ENCODE data around the gene PCYT1A. TPM values are rescaled to one million over a fixed set of nuclear protein-coding genes. Genes with fewer than 3 reads are reported as not detected.

The PCYT1A gene
- total and polyA plus RNA-seq, 2 donors (not counting 1 experiment from before 2014, with no cell fraction given): 56.6 to 61.2 TPM

DNA sequence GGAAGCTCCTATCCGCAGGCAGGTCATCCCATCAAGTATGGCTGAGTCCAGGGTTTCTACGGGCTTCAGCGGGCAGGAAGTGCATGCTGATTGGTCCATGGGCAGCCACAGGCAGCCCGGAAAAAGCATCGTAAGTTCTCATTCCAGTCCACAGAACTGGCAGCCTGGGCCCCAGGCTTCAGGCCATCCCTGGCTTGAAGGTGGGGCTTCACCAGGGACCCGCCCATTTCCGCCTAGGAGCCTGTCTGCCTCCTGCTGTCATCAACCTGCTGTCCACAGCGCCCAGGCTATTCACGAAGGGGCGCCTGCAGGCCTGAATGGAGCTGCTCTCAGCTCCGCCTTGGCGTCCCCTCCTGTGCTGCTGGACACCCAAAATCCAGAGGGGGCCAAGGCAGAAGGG is 13.9 kb downstream of the PCYT1A start:
- DNase-seq (no peak), ATAC-seq (ENCODE audit: low read depth) (no peak)
- no peak overlapping the region for H3K4me3 Mint-ChIP-seq
- intact Hi-C loops (cut with micrococcal nuclease): loop anchor here (1.0 kb wide), 2 partner anchors 19 to 44 kb away; no protein-coding TSS in a partner anchor
- no peaks in the 10 kb centered on the region for H3K27me3 ChIP-seq (replicated peaks in 1 of 4; ENCODE audit: control extremely low read depth in 1 of 4, control insufficient read depth in 3 of 4, insufficient read depth in 4 of 4, low read length in 3 of 4)
- no peak overlapping the region for H3K9ac ChIP-seq (ENCODE audit: low read length)
- 98% methylated on average over 12 of the region's 12 CpGs for WGBS (ENCODE audit: insufficient coverage)
- H3K27ac ChIP-seq (ENCODE audit: low read length in 2 of 2): peak overlapping the region in 1 of 2 donors; percentile 68
- TF ChIP-seq, protein P1, sequence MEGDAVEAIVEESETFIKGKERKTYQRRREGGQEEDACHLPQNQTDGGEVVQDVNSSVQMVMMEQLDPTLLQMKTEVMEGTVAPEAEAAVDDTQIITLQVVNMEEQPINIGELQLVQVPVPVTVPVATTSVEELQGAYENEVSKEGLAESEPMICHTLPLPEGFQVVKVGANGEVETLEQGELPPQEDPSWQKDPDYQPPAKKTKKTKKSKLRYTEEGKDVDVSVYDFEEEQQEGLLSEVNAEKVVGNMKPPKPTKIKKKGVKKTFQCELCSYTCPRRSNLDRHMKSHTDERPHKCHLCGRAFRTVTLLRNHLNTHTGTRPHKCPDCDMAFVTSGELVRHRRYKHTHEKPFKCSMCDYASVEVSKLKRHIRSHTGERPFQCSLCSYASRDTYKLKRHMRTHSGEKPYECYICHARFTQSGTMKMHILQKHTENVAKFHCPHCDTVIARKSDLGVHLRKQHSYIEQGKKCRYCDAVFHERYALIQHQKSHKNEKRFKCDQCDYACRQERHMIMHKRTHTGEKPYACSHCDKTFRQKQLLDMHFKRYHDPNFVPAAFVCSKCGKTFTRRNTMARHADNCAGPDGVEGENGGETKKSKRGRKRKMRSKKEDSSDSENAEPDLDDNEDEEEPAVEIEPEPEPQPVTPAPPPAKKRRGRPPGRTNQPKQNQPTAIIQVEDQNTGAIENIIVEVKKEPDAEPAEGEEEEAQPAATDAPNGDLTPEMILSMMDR (IDR thresholded peaks at IDR 0.05): no peak
- TF ChIP-seq EZH2 (IDR thresholded peaks at IDR 0.05; ENCODE audit: borderline replicate concordance, insufficient read depth, low read depth, low read length, poor library complexity, severe bottlenecking): no peak
- ChIA-PET POLR2A (no interaction called here), CTCF (interaction anchor here (1.0 kb wide), 1 partner anchor 8 kb away, joined by 3 read pairs; no protein-coding TSS in a partner anchor)
- peaks cover 2 to 14% of the 10 kb centered on the region in 2 experiments for H3K36me3 ChIP-seq (replicated peaks in 1 of 2; ENCODE audit: control extremely low read depth in 1 of 2, control insufficient read depth in 1 of 2, extremely low read depth in 1 of 2, insufficient read depth in 2 of 2, low read length in 1 of 2)
- peak overlapping the region; percentile 20 for H3K27ac Mint-ChIP-seq
- H4K20me1 ChIP-seq (ENCODE audit: control insufficient read depth, insufficient read depth, low read length, poor library complexity, severe bottlenecking): peaks cover 30% of the 10 kb centered on the region
- peaks cover 29% of the 10 kb centered on the region for H3K4me1 Mint-ChIP-seq
- H3K4me3 ChIP-seq (ENCODE audit: control extremely low read depth in 1 of 5, extremely low read depth in 1 of 5, insufficient read depth in 1 of 5, low read depth in 2 of 5, low read length in 4 of 5): no peak overlapping the region
- no peaks in the 10 kb centered on the region for H3K27me3 Mint-ChIP-seq
- H3K79me2 ChIP-seq (ENCODE audit: control insufficient read depth, insufficient read depth, low read length): peaks cover 78% of the 10 kb centered on the region
- peaks cover 0 to 13% (median 0%) of the 10 kb centered on the region in 3 donors for H3K9me3 ChIP-seq (ENCODE audit: control extremely low read depth in 1 of 3, control insufficient read depth in 2 of 3, insufficient read depth in 1 of 3, low read length in 2 of 3)
- peaks cover 9 to 23% of the 10 kb centered on the region in 2 donors for H3K4me1 ChIP-seq (ENCODE audit: control insufficient read depth in 2 of 2, insufficient read depth in 2 of 2, low read length in 2 of 2)
- no peak overlapping the region for H2AFZ ChIP-seq (ENCODE audit: insufficient read depth, low read depth, low read length, poor library complexity, severe bottlenecking)
- H3K4me2 ChIP-seq (replicated peaks; ENCODE audit: low read depth, low read length, poor library complexity, severe bottlenecking): no peak overlapping the region
- H3K9me3 Mint-ChIP-seq (ENCODE audit: insufficient read depth): no peaks in the 10 kb centered on the region

DNA sequence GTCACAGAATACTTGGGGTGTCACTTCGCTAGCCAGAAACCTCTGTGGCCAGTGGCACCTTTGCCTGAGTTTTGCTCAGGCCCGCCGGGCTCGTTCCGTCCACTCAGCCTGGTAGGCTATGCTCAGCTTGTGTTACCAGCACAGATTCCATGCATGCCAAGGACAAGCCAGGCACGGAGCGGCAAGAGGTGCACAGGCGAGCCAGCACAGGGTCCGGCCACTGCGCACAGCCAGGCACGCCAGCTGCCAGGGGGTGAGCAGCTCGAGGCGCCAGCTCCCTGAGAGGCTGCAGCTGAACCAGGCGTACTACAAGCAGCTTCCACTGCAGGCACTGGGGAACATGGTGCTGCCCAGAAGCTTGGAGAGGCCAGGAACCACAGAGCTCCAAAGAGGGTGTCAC is 14.7 kb downstream of the PCYT1A start:
- Mint-ChIP-seq H3K27me3 (no peaks in the 10 kb centered on the region), H3K9me3 (ENCODE audit: insufficient read depth) (no peaks in the 10 kb centered on the region), H3K27ac (no peak overlapping the region), H3K4me1 (peaks cover 30% of the 10 kb centered on the region), H3K4me3 (no peak overlapping the region)
- Histone ChIP-seq H2AFZ (ENCODE audit: insufficient read depth, low read depth, low read length, poor library complexity, severe bottlenecking) (no peak overlapping the region), H3K4me3 (ENCODE audit: control extremely low read depth in 1 of 5, extremely low read depth in 1 of 5, insufficient read depth in 1 of 5, low read depth in 2 of 5, low read length in 4 of 5) (no peak overlapping the region), H3K79me2 (ENCODE audit: control insufficient read depth, insufficient read depth, low read length) (peaks cover 70% of the 10 kb centered on the region), H3K27ac (ENCODE audit: low read length in 2 of 2) (no peak overlapping the region), H3K27me3 (replicated peaks in 1 of 4; ENCODE audit: control extremely low read depth in 1 of 4, control insufficient read depth in 3 of 4, insufficient read depth in 4 of 4, low read length in 3 of 4) (no peaks in the 10 kb centered on the region), H3K9me3 (ENCODE audit: control extremely low read depth in 1 of 3, control insufficient read depth in 2 of 3, insufficient read depth in 1 of 3, low read length in 2 of 3) (peaks cover 0 to 13% (median 0%) of the 10 kb centered on the region in 3 donors), H4K20me1 (ENCODE audit: control insufficient read depth, insufficient read depth, low read length, poor library complexity, severe bottlenecking) (peaks cover 22% of the 10 kb centered on the region), H3K4me2 (replicated peaks; ENCODE audit: low read depth, low read length, poor library complexity, severe bottlenecking) (no peak overlapping the region), H3K9ac (ENCODE audit: low read length) (no peak overlapping the region), H3K4me1 (ENCODE audit: control insufficient read depth in 2 of 2, insufficient read depth in 2 of 2, low read length in 2 of 2) (peaks cover 9 to 27% of the 10 kb centered on the region in 2 donors), H3K36me3 (replicated peaks in 1 of 2; ENCODE audit: control extremely low read depth in 1 of 2, control insufficient read depth in 1 of 2, extremely low read depth in 1 of 2, insufficient read depth in 2 of 2, low read length in 1 of 2) (peaks cover 2 to 11% of the 10 kb centered on the region in 2 experiments)
- DNase-seq: no peak
- CTCF ChIA-PET: interaction anchor here (0.6 to 1.0 kb wide), 2 partner anchors 9 to 699 kb away, joined by 3 read pairs; no protein-coding TSS in a partner anchor
- ATAC-seq (ENCODE audit: low read depth): no peak
- WGBS (ENCODE audit: insufficient coverage): 99% methylated on average over 14 of the region's 14 CpGs
- POLR2A ChIA-PET: no interaction called here
- intact Hi-C loops (cut with micrococcal nuclease): no loop called here
- TF ChIP-seq, protein P1 (IDR thresholded peaks at IDR 0.05): no peak
- no peak for TF ChIP-seq EZH2 (IDR thresholded peaks at IDR 0.05; ENCODE audit: borderline replicate concordance, insufficient read depth, low read depth, low read length, poor library complexity, severe bottlenecking)

Measured in B cell (primary cell).